ENCODE results near the gene RBM23. TPM values are rescaled to one million over a fixed set of nuclear protein-coding genes. Genes with fewer than 3 reads are reported as not detected.

The RBM23 gene
- total and polyA plus RNA-seq, 9 of the 15 experiments (the other 6 are each of a cell fraction or from before 2014, with no cell fraction given), result 46.0 to 102 (median 58.5) TPM

DNA sequence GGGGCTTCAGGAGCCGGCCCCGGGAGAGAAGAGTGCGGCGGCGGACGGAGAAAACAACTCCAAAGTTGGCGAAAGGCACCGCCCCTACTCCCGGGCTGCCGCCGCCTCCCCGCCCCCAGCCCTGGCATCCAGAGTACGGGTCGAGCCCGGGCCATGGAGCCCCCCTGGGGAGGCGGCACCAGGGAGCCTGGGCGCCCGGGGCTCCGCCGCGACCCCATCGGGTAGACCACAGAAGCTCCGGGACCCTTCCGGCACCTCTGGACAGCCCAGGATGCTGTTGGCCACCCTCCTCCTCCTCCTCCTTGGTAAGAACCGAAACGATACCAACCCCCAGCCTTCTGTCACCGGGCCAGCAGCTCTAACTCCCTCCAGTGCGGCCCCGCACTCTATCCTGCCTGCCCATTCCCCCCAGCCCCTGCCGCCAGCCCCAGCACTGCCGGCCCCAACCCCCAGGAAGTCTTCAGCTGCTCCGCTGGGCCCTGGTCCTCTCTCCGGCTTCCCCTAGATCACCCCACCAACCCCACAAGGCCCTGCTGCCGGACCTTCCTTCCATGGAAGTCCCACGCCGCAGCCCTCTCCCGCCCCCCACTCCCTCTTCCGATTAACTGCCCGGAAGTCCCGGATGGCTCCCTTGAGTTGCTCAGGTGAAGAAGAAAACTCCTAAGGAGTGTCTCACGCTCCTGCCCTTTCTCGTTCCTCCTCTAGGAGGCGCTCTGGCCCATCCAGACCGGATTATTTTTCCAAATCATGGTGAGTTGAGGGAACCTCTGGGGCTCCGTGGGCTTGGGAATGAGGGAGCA lies 46.7 kb downstream of the RBM23 start (continued):
- TF ChIP-seq, protein P1, sequence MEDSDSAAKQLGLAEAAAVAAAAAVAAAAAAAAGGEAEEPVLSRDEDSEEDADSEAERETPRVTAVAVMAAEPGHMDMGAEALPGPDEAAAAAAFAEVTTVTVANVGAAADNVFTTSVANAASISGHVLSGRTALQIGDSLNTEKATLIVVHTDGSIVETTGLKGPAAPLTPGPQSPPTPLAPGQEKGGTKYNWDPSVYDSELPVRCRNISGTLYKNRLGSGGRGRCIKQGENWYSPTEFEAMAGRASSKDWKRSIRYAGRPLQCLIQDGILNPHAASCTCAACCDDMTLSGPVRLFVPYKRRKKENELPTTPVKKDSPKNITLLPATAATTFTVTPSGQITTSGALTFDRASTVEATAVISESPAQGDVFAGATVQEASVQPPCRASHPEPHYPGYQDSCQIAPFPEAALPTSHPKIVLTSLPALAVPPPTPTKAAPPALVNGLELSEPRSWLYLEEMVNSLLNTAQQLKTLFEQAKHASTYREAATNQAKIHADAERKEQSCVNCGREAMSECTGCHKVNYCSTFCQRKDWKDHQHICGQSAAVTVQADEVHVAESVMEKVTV (CRISPR knock-in tag; IDR thresholded peaks at IDR 0.05), result peak; percentile 58
- TF ChIP-seq ZNF583 (CRISPR knock-in tag; IDR thresholded peaks at IDR 0.05) (0 out of 2 replicates have a peak, but pooled peaks have one; percentile 28), NFXL1 (CRISPR knock-in tag; IDR thresholded peaks at IDR 0.05) (no peak), RFX1 (IDR thresholded peaks at IDR 0.05) (no peak), DNMT1 (IDR thresholded peaks at IDR 0.05) (no peak), RCOR1 (IDR thresholded peaks at IDR 0.05; ENCODE audit: borderline replicate concordance in 1 of 2, low read depth in 2 of 2, low read length in 2 of 2) (peak in 1 of 2 experiments; percentile 83; a peak in 1 of 4 replicates), ARID2 (IDR thresholded peaks at IDR 0.05) (no peak), L3MBTL2 (IDR thresholded peaks at IDR 0.05) (no peak), ZNF780A (CRISPR knock-in tag; IDR thresholded peaks at IDR 0.05) (no peak), MAFK (IDR thresholded peaks at IDR 0.05; ENCODE audit: low read length) (peak; percentile 43; the same call in 1 of the 2 replicates), PTBP1 (IDR thresholded peaks at IDR 0.05; ENCODE audit: low read depth, low read length) (no peak)
- TF ChIP-seq, protein P2, sequence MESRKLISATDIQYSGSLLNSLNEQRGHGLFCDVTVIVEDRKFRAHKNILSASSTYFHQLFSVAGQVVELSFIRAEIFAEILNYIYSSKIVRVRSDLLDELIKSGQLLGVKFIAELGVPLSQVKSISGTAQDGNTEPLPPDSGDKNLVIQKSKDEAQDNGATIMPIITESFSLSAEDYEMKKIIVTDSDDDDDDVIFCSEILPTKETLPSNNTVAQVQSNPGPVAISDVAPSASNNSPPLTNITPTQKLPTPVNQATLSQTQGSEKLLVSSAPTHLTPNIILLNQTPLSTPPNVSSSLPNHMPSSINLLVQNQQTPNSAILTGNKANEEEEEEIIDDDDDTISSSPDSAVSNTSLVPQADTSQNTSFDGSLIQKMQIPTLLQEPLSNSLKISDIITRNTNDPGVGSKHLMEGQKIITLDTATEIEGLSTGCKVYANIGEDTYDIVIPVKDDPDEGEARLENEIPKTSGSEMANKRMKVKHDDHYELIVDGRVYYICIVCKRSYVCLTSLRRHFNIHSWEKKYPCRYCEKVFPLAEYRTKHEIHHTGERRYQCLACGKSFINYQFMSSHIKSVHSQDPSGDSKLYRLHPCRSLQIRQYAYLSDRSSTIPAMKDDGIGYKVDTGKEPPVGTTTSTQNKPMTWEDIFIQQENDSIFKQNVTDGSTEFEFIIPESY (CRISPR knock-in tag; IDR thresholded peaks at IDR 0.05), result 0 out of 2 replicates have a peak, but pooled peaks have one; percentile 26
- TF ChIP-seq, protein P3, sequence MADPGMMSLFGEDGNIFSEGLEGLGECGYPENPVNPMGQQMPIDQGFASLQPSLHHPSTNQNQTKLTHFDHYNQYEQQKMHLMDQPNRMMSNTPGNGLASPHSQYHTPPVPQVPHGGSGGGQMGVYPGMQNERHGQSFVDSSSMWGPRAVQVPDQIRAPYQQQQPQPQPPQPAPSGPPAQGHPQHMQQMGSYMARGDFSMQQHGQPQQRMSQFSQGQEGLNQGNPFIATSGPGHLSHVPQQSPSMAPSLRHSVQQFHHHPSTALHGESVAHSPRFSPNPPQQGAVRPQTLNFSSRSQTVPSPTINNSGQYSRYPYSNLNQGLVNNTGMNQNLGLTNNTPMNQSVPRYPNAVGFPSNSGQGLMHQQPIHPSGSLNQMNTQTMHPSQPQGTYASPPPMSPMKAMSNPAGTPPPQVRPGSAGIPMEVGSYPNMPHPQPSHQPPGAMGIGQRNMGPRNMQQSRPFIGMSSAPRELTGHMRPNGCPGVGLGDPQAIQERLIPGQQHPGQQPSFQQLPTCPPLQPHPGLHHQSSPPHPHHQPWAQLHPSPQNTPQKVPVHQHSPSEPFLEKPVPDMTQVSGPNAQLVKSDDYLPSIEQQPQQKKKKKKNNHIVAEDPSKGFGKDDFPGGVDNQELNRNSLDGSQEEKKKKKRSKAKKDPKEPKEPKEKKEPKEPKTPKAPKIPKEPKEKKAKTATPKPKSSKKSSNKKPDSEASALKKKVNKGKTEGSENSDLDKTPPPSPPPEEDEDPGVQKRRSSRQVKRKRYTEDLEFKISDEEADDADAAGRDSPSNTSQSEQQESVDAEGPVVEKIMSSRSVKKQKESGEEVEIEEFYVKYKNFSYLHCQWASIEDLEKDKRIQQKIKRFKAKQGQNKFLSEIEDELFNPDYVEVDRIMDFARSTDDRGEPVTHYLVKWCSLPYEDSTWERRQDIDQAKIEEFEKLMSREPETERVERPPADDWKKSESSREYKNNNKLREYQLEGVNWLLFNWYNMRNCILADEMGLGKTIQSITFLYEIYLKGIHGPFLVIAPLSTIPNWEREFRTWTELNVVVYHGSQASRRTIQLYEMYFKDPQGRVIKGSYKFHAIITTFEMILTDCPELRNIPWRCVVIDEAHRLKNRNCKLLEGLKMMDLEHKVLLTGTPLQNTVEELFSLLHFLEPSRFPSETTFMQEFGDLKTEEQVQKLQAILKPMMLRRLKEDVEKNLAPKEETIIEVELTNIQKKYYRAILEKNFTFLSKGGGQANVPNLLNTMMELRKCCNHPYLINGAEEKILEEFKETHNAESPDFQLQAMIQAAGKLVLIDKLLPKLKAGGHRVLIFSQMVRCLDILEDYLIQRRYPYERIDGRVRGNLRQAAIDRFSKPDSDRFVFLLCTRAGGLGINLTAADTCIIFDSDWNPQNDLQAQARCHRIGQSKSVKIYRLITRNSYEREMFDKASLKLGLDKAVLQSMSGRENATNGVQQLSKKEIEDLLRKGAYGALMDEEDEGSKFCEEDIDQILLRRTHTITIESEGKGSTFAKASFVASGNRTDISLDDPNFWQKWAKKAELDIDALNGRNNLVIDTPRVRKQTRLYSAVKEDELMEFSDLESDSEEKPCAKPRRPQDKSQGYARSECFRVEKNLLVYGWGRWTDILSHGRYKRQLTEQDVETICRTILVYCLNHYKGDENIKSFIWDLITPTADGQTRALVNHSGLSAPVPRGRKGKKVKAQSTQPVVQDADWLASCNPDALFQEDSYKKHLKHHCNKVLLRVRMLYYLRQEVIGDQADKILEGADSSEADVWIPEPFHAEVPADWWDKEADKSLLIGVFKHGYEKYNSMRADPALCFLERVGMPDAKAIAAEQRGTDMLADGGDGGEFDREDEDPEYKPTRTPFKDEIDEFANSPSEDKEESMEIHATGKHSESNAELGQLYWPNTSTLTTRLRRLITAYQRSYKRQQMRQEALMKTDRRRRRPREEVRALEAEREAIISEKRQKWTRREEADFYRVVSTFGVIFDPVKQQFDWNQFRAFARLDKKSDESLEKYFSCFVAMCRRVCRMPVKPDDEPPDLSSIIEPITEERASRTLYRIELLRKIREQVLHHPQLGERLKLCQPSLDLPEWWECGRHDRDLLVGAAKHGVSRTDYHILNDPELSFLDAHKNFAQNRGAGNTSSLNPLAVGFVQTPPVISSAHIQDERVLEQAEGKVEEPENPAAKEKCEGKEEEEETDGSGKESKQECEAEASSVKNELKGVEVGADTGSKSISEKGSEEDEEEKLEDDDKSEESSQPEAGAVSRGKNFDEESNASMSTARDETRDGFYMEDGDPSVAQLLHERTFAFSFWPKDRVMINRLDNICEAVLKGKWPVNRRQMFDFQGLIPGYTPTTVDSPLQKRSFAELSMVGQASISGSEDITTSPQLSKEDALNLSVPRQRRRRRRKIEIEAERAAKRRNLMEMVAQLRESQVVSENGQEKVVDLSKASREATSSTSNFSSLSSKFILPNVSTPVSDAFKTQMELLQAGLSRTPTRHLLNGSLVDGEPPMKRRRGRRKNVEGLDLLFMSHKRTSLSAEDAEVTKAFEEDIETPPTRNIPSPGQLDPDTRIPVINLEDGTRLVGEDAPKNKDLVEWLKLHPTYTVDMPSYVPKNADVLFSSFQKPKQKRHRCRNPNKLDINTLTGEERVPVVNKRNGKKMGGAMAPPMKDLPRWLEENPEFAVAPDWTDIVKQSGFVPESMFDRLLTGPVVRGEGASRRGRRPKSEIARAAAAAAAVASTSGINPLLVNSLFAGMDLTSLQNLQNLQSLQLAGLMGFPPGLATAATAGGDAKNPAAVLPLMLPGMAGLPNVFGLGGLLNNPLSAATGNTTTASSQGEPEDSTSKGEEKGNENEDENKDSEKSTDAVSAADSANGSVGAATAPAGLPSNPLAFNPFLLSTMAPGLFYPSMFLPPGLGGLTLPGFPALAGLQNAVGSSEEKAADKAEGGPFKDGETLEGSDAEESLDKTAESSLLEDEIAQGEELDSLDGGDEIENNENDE (IDR thresholded peaks at IDR 0.05; ENCODE audit: low read depth, low read length), result no peak

Data from K562 (cell line).